HEK293 (cell line): ENCODE data around the gene POLH.

Experiments
- ATF2 ChIP-seq: fragments of 450-650 bp; formaldehyde crosslinking; IDR thresholded peaks from 2 replicates; pipeline ENCODE4 v1.5.1; 2016; ENCODE audit warnings: missing biosample characterization, missing genetic modification characterization, low read depth
- MYNN ChIP-seq: fragments of 450-650 bp; formaldehyde crosslinking; IDR thresholded peaks from 2 replicates; pipeline ENCODE4 v1.5.1; 2016; ENCODE audit warnings: missing biosample characterization, missing genetic modification characterization, borderline replicate concordance
- PRDM1 ChIP-seq: fragments of 450-650 bp; formaldehyde crosslinking; IDR thresholded peaks from 2 replicates; pipeline ENCODE4; 2016; ENCODE audit warnings: missing biosample characterization, missing genetic modification characterization
- RBAK ChIP-seq: fragments of 450-650 bp; formaldehyde crosslinking; IDR thresholded peaks from 2 replicates; pipeline ENCODE4 v1.5.1; 2016; ENCODE audit warnings: missing biosample characterization, missing genetic modification characterization
- SP3 ChIP-seq: fragments of 450-650 bp; formaldehyde crosslinking; IDR thresholded peaks from 2 replicates; pipeline ENCODE4 v1.5.1; 2016; ENCODE audit warnings: missing biosample characterization, missing genetic modification characterization
- SP7 ChIP-seq: fragments of 450-650 bp; formaldehyde crosslinking; IDR thresholded peaks from 2 replicates; pipeline ENCODE4 v1.5.1; 2016; ENCODE audit warnings: missing biosample characterization, missing genetic modification characterization
- TRIM28 ChIP-seq: IDR thresholded peaks from 2 replicates; pipeline ENCODE4 v1.6.1; 2011; ENCODE audit warnings: low read length, control low read depth, borderline replicate concordance
- ZBTB17 ChIP-seq: fragments of 450-650 bp; formaldehyde crosslinking; IDR thresholded peaks from 2 replicates; pipeline ENCODE4 v1.5.1; 2016; ENCODE audit warnings: missing biosample characterization, missing genetic modification characterization
- ZBTB48 ChIP-seq: fragments of 450-650 bp; formaldehyde crosslinking; IDR thresholded peaks from 2 replicates; pipeline ENCODE4 v1.5.1; 2016; ENCODE audit warnings: missing biosample characterization, missing genetic modification characterization
- ZFP3 ChIP-seq: fragments of 450-650 bp; formaldehyde crosslinking; IDR thresholded peaks from 2 replicates; pipeline ENCODE4 v1.5.1; 2016; ENCODE audit warnings: low read depth, missing biosample characterization, missing genetic modification characterization
- ZNF146 ChIP-seq: fragments of 450-650 bp; formaldehyde crosslinking; IDR thresholded peaks from 2 replicates; pipeline ENCODE4 v1.5.1; 2016; ENCODE audit warnings: missing biosample characterization, missing genetic modification characterization
- ZNF175 ChIP-seq: fragments of 450-650 bp; formaldehyde crosslinking; IDR thresholded peaks from 2 replicates; pipeline ENCODE4 v1.5.1; 2016; ENCODE audit warnings: missing biosample characterization, missing genetic modification characterization
- ZNF211 ChIP-seq: fragments of 450-650 bp; formaldehyde crosslinking; IDR thresholded peaks from 2 replicates; pipeline ENCODE4 v1.5.1; 2016; ENCODE audit warnings: low read depth, missing biosample characterization, missing genetic modification characterization
- ZNF274 ChIP-seq, 2 experiments: fragments of 200-500 bp in 1 of 2; fragments of 450-650 bp in 1 of 2; sonication (Bioruptor generic) in 1 of 2; formaldehyde crosslinking in 1 of 2; IDR thresholded peaks; 2 replicates each; pipeline versions ENCODE4 v1.5.1 to v1.6.1; 2014 to 2016; ENCODE audit warnings: borderline replicate concordance in 1 of 2, inconsistent platforms in 1 of 2, low read length in 1 of 2, missing biosample characterization in 1 of 2, missing genetic modification characterization in 1 of 2
- ZNF311 ChIP-seq: fragments of 450-650 bp; formaldehyde crosslinking; IDR thresholded peaks from 2 replicates; pipeline ENCODE4 v1.5.1; 2017; ENCODE audit warnings: missing biosample characterization, missing genetic modification characterization, borderline replicate concordance
- ZNF354C ChIP-seq: fragments of 450-650 bp; formaldehyde crosslinking; IDR thresholded peaks from 2 replicates; pipeline ENCODE4 v1.5.1; 2016; ENCODE audit warnings: missing biosample characterization, missing genetic modification characterization, low read depth, borderline replicate concordance
- ZNF366 ChIP-seq: fragments of 450-650 bp; formaldehyde crosslinking; conservative IDR thresholded peaks from 2 replicates; pipeline ENCODE4 v1.5.1; 2016; ENCODE audit warnings: missing biosample characterization, missing genetic modification characterization
- ZNF394 ChIP-seq: fragments of 450-650 bp; formaldehyde crosslinking; IDR thresholded peaks from 2 replicates; pipeline ENCODE4 v1.5.1; 2016; ENCODE audit warnings: missing biosample characterization, missing genetic modification characterization, mild to moderate bottlenecking, moderate library complexity, borderline replicate concordance
- ZNF433 ChIP-seq: fragments of 450-650 bp; formaldehyde crosslinking; IDR thresholded peaks from 2 replicates; pipeline ENCODE4 v1.5.1; 2016; ENCODE audit warnings: missing biosample characterization, missing genetic modification characterization, low read depth
- ZNF48 ChIP-seq: fragments of 450-650 bp; formaldehyde crosslinking; IDR thresholded peaks from 2 replicates; pipeline ENCODE4 v1.5.1; 2016; ENCODE audit warnings: missing biosample characterization, missing genetic modification characterization
- ZNF626 ChIP-seq: fragments of 450-650 bp; sonication (Bioruptor Pico); formaldehyde crosslinking; IDR thresholded peaks from 2 replicates; pipeline ENCODE4 v1.5.1; 2018; ENCODE audit warnings: missing biosample characterization, missing genetic modification characterization, inconsistent platforms
- ZNF629 ChIP-seq: fragments of 450-650 bp; formaldehyde crosslinking; IDR thresholded peaks from 2 replicates; pipeline ENCODE4 v1.5.1; 2017; ENCODE audit warnings: missing biosample characterization, missing genetic modification characterization
- ZNF664 ChIP-seq: fragments of 450-650 bp; formaldehyde crosslinking; IDR thresholded peaks from 2 replicates; pipeline ENCODE4 v1.5.1; 2016; ENCODE audit warnings: missing biosample characterization, missing genetic modification characterization
- ZNF692 ChIP-seq: fragments of 450-650 bp; formaldehyde crosslinking; IDR thresholded peaks from 2 replicates; pipeline ENCODE4 v1.5.1; 2016; ENCODE audit warnings: missing biosample characterization, missing genetic modification characterization
- TF ChIP-seq, protein P1 (sequence below): fragments of 450-650 bp; formaldehyde crosslinking; IDR thresholded peaks from 2 replicates; pipeline ENCODE4 v1.5.1; 2016; ENCODE audit warnings: missing biosample characterization, missing genetic modification characterization
- TF ChIP-seq, protein P2 (sequence below): fragments of 450-650 bp; formaldehyde crosslinking; IDR thresholded peaks from 2 replicates; pipeline ENCODE4 v1.5.1; 2017; ENCODE audit warnings: missing biosample characterization, missing genetic modification characterization
- TF ChIP-seq, protein P3 (sequence below): fragments of 450-650 bp; formaldehyde crosslinking; IDR thresholded peaks from 2 replicates; pipeline ENCODE4 v1.5.1; 2017; ENCODE audit warnings: missing biosample characterization, missing genetic modification characterization
- TF ChIP-seq, protein P4 (sequence below): fragments of 450-650 bp; formaldehyde crosslinking; IDR thresholded peaks from 2 replicates; pipeline ENCODE4 v1.5.1; 2016; ENCODE audit warnings: missing biosample characterization, missing genetic modification characterization

Gene POLH

GRCh38 chr6:43570876-43571441, 5.0 kb upstream of the POLH start (continued):
- TF ChIP-seq, protein P1, sequence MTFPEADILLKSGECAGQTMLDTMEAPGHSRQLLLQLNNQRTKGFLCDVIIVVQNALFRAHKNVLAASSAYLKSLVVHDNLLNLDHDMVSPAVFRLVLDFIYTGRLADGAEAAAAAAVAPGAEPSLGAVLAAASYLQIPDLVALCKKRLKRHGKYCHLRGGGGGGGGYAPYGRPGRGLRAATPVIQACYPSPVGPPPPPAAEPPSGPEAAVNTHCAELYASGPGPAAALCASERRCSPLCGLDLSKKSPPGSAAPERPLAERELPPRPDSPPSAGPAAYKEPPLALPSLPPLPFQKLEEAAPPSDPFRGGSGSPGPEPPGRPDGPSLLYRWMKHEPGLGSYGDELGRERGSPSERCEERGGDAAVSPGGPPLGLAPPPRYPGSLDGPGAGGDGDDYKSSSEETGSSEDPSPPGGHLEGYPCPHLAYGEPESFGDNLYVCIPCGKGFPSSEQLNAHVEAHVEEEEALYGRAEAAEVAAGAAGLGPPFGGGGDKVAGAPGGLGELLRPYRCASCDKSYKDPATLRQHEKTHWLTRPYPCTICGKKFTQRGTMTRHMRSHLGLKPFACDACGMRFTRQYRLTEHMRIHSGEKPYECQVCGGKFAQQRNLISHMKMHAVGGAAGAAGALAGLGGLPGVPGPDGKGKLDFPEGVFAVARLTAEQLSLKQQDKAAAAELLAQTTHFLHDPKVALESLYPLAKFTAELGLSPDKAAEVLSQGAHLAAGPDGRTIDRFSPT (tag by site-specific recombination), result no peak
- TF ChIP-seq ZNF394 (tag by site-specific recombination) (peak; percentile 48; the same call in 1 of the 2 replicates), ZNF211 (tag by site-specific recombination) (no peak), ZNF433 (tag by site-specific recombination) (no peak), ZBTB17 (tag by site-specific recombination) (peak; percentile 62; the same call in 1 of the 2 replicates), ZNF274 (IDR thresholded peaks at IDR 0.05; ENCODE audit: low read length) (no peak), ZNF274 (tag by site-specific recombination; IDR thresholded peaks at IDR 0.05; ENCODE audit: borderline replicate concordance) (no peak), ZNF664 (tag by site-specific recombination) (no peak), ZBTB48 (tag by site-specific recombination) (no peak), ZNF629 (peak; percentile 87), ZNF146 (tag by site-specific recombination) (no peak), ZNF311 (tag by site-specific recombination) (no peak), MYNN (tag by site-specific recombination) (no peak), ZNF354C (tag by site-specific recombination) (no peak), ZNF366 (tag by site-specific recombination) (0 out of 2 replicates have a peak, but pooled peaks have one; percentile 59), SP3 (tag by site-specific recombination) (peak; percentile 23; the same call in 1 of the 2 replicates), ATF2 (tag by site-specific recombination) (peak; percentile 93), ZFP3 (no peak), ZNF175 (tag by site-specific recombination) (no peak), ZNF692 (peak; percentile 59), PRDM1 (tag by site-specific recombination) (peak; percentile 73), ZNF48 (no peak), RBAK (no peak), SP7 (tag by site-specific recombination) (peak; percentile 73), ZNF626 (tag by site-specific recombination) (no peak), TRIM28 (no peak)
- TF ChIP-seq, protein P2, sequence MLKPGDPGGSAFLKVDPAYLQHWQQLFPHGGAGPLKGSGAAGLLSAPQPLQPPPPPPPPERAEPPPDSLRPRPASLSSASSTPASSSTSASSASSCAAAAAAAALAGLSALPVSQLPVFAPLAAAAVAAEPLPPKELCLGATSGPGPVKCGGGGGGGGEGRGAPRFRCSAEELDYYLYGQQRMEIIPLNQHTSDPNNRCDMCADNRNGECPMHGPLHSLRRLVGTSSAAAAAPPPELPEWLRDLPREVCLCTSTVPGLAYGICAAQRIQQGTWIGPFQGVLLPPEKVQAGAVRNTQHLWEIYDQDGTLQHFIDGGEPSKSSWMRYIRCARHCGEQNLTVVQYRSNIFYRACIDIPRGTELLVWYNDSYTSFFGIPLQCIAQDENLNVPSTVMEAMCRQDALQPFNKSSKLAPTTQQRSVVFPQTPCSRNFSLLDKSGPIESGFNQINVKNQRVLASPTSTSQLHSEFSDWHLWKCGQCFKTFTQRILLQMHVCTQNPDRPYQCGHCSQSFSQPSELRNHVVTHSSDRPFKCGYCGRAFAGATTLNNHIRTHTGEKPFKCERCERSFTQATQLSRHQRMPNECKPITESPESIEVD (tag by site-specific recombination), result no peak
- TF ChIP-seq, protein P3, sequence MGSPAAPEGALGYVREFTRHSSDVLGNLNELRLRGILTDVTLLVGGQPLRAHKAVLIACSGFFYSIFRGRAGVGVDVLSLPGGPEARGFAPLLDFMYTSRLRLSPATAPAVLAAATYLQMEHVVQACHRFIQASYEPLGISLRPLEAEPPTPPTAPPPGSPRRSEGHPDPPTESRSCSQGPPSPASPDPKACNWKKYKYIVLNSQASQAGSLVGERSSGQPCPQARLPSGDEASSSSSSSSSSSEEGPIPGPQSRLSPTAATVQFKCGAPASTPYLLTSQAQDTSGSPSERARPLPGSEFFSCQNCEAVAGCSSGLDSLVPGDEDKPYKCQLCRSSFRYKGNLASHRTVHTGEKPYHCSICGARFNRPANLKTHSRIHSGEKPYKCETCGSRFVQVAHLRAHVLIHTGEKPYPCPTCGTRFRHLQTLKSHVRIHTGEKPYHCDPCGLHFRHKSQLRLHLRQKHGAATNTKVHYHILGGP (tag by site-specific recombination), result no peak
- TF ChIP-seq, protein P4, sequence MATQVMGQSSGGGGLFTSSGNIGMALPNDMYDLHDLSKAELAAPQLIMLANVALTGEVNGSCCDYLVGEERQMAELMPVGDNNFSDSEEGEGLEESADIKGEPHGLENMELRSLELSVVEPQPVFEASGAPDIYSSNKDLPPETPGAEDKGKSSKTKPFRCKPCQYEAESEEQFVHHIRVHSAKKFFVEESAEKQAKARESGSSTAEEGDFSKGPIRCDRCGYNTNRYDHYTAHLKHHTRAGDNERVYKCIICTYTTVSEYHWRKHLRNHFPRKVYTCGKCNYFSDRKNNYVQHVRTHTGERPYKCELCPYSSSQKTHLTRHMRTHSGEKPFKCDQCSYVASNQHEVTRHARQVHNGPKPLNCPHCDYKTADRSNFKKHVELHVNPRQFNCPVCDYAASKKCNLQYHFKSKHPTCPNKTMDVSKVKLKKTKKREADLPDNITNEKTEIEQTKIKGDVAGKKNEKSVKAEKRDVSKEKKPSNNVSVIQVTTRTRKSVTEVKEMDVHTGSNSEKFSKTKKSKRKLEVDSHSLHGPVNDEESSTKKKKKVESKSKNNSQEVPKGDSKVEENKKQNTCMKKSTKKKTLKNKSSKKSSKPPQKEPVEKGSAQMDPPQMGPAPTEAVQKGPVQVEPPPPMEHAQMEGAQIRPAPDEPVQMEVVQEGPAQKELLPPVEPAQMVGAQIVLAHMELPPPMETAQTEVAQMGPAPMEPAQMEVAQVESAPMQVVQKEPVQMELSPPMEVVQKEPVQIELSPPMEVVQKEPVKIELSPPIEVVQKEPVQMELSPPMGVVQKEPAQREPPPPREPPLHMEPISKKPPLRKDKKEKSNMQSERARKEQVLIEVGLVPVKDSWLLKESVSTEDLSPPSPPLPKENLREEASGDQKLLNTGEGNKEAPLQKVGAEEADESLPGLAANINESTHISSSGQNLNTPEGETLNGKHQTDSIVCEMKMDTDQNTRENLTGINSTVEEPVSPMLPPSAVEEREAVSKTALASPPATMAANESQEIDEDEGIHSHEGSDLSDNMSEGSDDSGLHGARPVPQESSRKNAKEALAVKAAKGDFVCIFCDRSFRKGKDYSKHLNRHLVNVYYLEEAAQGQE (tag by site-specific recombination), result no peak
